Bronchus fibroblast of lung (primary cell): ENCODE data around the gene ARID5A. TPM values are rescaled to one million over a fixed set of nuclear protein-coding genes. Genes with fewer than 3 reads are reported as not detected.

Experiments
- total RNA-seq: library from RNA; depleted of rRNA; stranded (reverse); fragments of >200 nt; gene quantifications from 2 replicates; pipeline ENCODE4 v1.2.3, GENCODE V29; 2015

The ARID5A gene, protein sequence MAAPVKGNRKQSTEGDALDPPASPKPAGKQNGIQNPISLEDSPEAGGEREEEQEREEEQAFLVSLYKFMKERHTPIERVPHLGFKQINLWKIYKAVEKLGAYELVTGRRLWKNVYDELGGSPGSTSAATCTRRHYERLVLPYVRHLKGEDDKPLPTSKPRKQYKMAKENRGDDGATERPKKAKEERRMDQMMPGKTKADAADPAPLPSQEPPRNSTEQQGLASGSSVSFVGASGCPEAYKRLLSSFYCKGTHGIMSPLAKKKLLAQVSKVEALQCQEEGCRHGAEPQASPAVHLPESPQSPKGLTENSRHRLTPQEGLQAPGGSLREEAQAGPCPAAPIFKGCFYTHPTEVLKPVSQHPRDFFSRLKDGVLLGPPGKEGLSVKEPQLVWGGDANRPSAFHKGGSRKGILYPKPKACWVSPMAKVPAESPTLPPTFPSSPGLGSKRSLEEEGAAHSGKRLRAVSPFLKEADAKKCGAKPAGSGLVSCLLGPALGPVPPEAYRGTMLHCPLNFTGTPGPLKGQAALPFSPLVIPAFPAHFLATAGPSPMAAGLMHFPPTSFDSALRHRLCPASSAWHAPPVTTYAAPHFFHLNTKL
- 4.6 and 8.9 TPM in 2 replicates for total RNA-seq

DNA sequence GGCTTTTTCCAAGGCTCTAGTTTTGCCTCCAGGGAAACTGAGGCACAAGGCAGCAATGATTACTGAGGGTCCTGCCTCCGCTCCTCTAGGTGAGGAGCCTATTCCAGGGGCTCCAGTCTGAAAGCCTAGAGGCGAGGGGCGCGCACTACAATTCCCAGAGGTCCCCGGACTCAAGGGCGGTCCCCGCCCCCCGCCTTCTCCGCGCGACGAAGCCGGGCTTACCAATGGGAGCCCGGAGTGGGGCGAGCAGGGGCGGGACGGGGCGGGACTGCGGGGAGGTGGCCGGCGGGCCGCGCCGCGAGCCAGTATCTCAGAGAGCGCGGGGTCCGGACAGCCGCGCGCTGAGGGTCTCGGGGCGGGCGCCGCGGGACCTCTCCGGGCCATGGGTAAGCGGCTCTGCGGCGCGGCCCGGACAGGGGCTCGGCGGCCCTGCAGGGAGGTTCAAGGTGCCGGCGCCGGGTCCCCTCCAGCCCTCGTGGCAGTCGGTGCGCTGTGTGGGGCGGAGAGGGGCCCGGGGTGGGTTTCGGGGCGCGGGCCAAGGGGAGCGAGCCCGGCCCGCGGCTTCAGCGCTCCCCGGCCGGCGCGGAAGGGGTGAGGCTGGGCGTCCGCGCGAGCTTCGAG, at the start of gene ARID5A:
ARID5A (plus strand) TSS at position 308 of the 621 bp plus-strand sequence; CDS start at position 383, 75 bp downstream.

DNA sequence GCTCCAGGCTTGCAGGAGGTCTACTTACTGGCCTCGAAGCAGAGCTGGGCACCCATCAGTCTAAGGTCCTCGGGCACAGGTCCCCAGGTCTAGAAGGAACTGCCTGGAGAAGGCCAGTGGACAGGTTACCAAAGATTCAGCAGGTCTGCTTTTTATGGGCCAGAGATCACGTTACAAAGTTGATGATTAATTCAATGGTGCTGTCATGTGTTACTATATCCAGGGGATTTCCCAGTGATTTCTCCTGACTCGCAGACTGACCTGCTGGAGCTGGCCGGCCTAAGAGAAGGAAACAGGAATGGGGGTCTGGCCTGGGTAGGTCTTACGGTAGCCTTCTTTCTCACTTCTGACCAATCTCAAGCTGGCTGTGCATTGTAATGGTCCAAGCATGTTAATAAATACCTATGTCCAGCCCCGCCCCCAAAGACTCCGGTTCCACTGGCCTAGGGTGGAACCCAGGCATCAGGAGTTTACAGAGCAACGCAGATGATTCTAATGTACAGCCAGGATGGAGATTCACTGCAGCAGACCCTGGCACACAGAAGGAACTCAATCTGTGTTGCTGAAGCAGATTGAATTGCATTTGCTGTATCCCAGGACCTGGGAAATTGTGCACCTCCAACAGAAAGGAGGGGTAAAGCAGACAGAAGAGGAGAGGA, 31.2 kb upstream of the ARID5A start, which contains the start of gene NEURL3:
NEURL3 (minus strand) TSS at position 127 of the 659 bp plus-strand sequence; CDS start at position 56, 71 bp downstream.

Other genes starting within 250 kb of the ARID5A start
- 60.5 and 65.0 TPM in 2 replicates for gene SNRNP200, start 231.2 kb upstream of the ARID5A start, total RNA-seq
- 3.7 and 4.2 TPM in 2 replicates for gene ITPRIPL1, start 211.4 kb upstream of the ARID5A start, total RNA-seq
- gene NCAPH, start 201.0 kb upstream of the ARID5A start, total RNA-seq: 41.9 and 42.2 TPM in 2 replicates
- gene NEURL3, start 31.4 kb upstream of the ARID5A start, total RNA-seq: not detected in 2 replicates
- 20.2 and 20.7 TPM in 2 replicates for gene KANSL3, start 101.6 kb downstream of the ARID5A start, total RNA-seq
- 0.17 and 0.30 TPM in 2 replicates for gene FER1L5, start 106.0 kb downstream of the ARID5A start, total RNA-seq
- gene LMAN2L, start 203.3 kb downstream of the ARID5A start, total RNA-seq: 16.8 and 20.2 TPM in 2 replicates
- 4.0 TPM in 2 replicates for gene CNNM4, start 224.2 kb downstream of the ARID5A start, total RNA-seq